GM12875 (cell line): ENCODE results near the gene TPST2.

Source experiments
- H3K4me3 ChIP-seq: one replicate; pipeline ENCODE4 v1.5.1; 2011; ENCODE audit warnings: low read depth, low read length, control low read depth
- CTCF ChIP-seq: IDR thresholded peaks from 2 replicates; pipeline ENCODE4 v1.5.1; 2011; ENCODE audit warnings: low read depth, mild to moderate bottlenecking, control low read depth, inconsistent platforms, low read length, moderate library complexity, borderline replicate concordance; ENCODE audit not compliant: insufficient read depth

Gene TPST2

GRCh38 chr22:26581026-26581425, 8.9 kb downstream of the TPST2 start:
- no peak for TF ChIP-seq CTCF
- H3K4me3 ChIP-seq, result no peak overlapping the region

GRCh38 chr22:26580240-26580962, 9.5 kb downstream of the TPST2 start:
- TF ChIP-seq CTCF, result no peak
- no peak overlapping the region for H3K4me3 ChIP-seq

- H3K4me3 ChIP-seq, result peak overlapping the region; percentile 35
- TF ChIP-seq CTCF, result no peak
Observed at GRCh38 chr22:26579331-26579886, 10.5 kb downstream of the TPST2 start.

- no peak overlapping the region for H3K4me3 ChIP-seq
- TF ChIP-seq CTCF, result no peak
Observed at GRCh38 chr22:26577081-26577480, 12.9 kb downstream of the TPST2 start.

GRCh38 chr22:26576026-26576680, 13.8 kb downstream of the TPST2 start:
- H3K4me3 ChIP-seq, result no peak overlapping the region
- no peak for TF ChIP-seq CTCF

GRCh38 chr22:26574001-26574723, 15.8 kb downstream of the TPST2 start:
- no peak for TF ChIP-seq CTCF

More at GRCh38 chr22:26574001-26574723, 15.8 kb downstream of the TPST2 start:
- H3K4me3 ChIP-seq, result no peak overlapping the region
